GM19239 (cell line): ENCODE data around the gene LRP2.

Experiments
- DNase-seq: peaks from one replicate; pipeline ENCODE4 v3.0.0; 2011; ENCODE audit warnings: low spot score; ENCODE audit not compliant: insufficient read length
- FAIRE-seq: peaks from 2 replicates; lab custom pipeline; 2011; peaks lifted over from hg19 to GRCh38; lab: Jason Lieb, UNC

LRP2 gene

GRCh38 chr2:169260246-169260645 is 102.1 kb downstream of the LRP2 start:
- DNase-seq (no peak), FAIRE-seq (no peak)

- FAIRE-seq = no peak
- no peak for DNase-seq
Measured at GRCh38 chr2:169259402-169259801, 102.9 kb downstream of the LRP2 start.

GRCh38 chr2:169258045-169258601 is 104.2 kb downstream of the LRP2 start:
- DNase-seq = no peak
- no peak for FAIRE-seq

DNA sequence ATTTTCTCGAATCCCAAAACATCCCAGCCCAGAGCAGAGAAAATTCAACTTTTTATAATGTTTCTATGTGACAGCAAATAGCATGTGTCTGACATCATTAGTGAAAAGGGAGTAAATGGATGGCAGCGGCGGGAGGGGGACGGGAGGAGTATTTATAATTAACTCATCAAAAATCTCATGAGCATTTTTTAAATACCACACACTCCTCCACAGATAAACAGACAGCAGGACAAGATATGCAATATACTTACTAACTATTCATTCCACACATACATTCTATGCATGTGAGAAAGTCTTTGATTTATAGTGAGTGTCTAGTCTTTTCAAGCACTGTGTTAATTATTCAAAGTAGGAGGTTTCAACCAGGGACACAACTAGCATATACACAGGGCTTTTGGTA is 107.6 kb downstream of the LRP2 start:
- DNase-seq (no peak), FAIRE-seq (no peak)

- FAIRE-seq = no peak
- DNase-seq = no peak
Measured at GRCh38 chr2:169247211-169247610, 115.1 kb downstream of the LRP2 start.

- FAIRE-seq (no peak), DNase-seq (no peak)
Measured at GRCh38 chr2:169240405-169240804, 121.9 kb downstream of the LRP2 start.

DNA sequence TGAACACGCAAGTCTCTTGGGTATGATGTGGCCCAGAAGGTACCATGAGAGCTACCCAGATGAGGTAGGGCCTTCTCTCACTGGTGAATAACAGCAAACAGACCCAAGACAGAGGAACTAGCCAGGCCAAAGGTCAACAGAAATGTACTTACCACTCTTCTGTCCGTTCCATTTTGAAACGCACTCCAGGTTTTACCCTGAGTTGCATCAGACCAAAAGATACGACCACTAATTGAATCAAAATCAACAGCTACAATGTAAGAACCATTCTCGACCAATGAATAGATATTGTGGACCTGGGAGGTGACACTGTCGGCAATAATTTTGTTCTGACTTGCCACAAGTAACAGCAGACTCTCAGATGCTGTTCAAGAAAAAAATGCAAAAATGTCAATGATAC is 124.4 kb downstream of the LRP2 start:
- no peak for FAIRE-seq
- DNase-seq = no peak

DNA sequence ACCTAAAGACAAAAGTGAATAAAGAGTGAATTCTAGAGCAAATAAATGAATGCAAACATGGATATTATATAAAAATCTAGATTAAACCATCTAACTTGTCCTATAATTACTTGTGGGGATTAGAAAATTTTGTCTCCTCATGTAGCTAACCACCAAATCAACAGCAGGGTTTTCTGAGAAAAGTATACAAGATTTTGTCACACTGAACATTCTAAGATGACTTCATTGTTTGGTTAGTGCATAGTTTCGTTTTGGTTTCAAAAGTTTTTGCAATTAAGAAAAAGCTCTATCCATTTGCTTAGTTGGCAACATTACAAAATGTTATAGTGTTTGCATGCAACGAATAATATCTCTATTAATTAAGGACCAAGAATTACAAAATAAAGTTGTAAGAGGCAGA is 125.0 kb downstream of the LRP2 start:
- FAIRE-seq (no peak), DNase-seq (no peak)

GRCh38 chr2:169232551-169233154 is 129.7 kb downstream of the LRP2 start:
- no peak for FAIRE-seq
- DNase-seq = no peak

DNA sequence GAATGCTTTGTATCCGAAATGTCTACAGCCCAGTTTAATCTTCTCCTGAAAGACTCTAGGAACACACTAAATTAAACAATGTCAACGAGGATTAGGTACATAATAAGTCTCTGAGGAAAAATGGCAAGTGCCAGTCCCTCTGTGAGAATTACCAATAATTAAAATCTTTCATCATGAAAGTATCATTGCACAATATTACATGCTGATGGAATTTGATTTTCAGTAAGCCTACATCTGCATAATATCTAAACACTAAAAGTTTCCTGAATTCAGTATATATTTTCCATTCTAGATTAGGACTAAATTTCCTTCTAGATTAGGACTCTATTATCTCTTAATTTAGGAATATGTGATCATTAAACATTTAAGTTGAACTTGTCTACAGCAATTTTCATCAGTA is 132.1 kb downstream of the LRP2 start:
- DNase-seq (no peak), FAIRE-seq (no peak)

DNA sequence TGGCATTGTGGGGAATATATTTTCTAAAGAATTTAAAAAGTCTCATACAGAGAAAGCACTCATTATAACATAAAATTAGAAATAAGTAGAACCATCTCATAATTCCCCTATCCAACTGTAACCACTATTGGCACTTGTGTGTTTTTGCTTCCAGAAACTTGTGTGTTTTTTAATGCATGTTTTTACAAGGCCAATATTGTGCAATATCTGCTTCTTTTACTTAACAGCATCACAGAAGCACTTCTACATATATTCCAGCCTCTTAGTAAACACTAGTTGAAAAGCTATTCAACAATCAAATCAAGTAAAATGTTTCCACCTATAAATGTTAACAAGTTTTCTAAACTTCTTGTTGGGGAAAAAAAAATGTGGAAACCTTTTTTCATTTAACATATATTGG is 132.7 kb downstream of the LRP2 start:
- FAIRE-seq (no peak), DNase-seq (no peak)

DNA sequence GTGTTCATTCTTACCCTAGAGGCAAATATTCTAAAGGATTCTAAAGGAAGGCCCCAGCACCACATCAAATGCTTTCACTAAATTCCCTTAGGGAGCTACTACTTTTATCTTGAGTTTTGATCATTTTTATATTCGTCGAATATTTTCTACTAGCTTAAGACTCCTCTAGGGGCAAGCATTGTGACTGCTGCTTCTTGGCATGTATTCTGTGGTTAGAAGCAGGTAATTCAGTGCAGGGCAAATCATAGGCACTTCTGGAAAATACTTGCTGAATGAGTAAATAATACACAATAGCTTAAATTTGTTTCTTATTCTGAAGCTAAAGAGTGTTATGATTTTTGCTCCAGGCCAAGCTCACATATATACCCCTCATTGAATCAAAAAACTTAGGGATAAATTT is 136.4 kb downstream of the LRP2 start:
- DNase-seq (no peak), FAIRE-seq (no peak)

DNA sequence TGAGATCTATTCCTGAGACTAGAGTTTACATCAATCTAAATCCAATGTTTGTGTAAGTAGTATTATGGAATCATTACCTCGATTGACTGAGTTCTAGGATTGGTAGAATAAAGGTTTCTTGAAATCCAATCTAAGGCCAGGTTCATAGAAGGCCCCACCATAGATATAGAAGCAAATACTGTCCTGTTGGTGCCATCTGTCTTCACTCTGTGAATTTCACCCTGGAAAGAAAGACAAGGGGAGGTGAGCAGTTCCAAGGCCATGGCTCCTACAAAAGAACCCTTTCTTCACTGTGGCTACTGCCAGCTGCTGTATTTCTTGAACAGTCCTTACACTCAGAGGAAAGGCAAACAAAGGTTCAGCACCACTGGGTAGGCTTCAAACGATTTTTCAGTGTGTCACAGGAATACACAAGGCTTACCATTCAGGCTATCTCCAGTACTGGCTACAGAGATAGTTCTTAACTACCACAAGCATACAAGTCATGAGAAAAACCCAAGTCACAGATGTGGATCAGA is 137.0 kb downstream of the LRP2 start:
- no peak for DNase-seq
- no peak for FAIRE-seq

DNA sequence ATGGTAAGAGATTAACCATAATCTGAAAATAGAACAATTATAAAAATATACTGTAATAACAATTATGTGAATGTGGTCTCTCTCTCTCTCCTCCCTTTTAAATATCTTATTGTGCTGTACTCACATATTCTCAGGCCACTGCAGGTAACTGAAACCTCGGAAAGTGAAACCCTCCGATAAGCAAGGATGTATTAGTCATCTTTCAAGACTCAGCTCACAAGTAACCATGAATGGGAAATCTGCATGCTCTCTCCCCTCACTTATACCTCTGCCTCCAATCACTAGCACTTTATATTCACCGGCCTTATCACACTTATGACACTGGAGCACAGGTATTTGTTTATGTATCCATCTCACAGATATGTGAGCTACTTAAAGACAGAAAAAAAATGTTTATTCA is 139.7 kb downstream of the LRP2 start:
- FAIRE-seq = no peak
- DNase-seq = no peak

GRCh38 chr2:169221745-169222369 is 140.5 kb downstream of the LRP2 start:
- DNase-seq (no peak), FAIRE-seq (no peak)

DNA sequence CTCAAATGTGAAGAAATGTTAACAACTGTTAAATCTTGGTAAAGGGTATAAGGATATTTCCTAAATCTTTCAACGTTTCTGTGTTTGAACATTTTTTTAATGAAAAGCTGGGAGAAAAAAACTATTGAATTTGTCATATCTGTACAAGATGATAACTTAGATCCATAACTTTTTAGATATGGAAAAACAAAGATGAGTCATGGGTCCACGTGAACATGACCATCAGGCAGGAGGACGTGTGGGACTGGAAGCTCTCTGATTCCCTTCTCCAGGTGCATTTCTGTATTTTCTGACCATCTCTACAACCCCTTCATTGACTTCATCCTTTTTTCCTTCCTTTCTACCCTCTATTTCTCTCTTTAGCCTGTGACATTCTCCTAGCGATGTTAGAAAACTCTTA is 151.4 kb downstream of the LRP2 start:
- FAIRE-seq (no peak), DNase-seq (no peak)

- DNase-seq (no peak), FAIRE-seq (no peak)
Measured at GRCh38 chr2:169208026-169208425, 154.3 kb downstream of the LRP2 start.

- FAIRE-seq (no peak), DNase-seq (no peak)
Measured at GRCh38 chr2:169205176-169205575, 157.2 kb downstream of the LRP2 start.

DNA sequence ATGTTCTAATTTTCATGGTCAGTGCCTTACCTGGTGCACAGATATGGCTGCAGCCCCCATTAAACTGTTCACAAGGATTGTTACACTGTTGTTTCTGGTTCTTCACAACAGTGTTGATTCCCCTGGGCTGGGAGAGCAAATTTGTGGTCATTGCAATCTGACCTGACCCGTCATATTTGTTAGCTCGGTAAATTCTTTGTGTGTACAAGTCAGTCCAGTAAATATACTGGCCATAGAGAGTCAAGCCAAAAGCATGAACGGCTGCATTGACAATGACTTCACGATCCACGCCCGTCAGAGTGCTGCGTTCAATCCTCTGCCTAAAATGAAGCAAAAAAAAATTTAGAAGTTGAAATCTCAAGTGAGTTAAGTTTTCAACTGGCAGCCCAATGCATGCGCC is 158.4 kb downstream of the LRP2 start:
- FAIRE-seq (no peak), DNase-seq (no peak)

DNA sequence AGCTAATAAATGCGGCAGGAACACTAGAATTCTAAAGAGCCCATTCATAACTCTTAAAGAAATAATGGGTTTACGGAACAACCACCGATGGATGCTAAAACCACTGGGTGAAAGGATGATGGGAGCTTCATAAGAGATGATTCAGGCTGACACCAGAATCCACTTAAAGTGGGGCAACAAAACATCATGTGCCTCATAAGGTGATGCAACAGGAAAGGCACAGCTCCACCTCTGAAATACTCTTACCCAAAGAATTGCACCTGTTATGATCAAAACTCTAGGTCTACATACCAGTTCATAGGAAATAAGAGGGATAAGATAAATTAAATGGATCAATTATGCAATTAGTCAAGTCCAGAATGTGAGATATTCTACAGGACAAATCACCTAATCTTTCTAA is 161.6 kb downstream of the LRP2 start:
- no peak for FAIRE-seq

DNA sequence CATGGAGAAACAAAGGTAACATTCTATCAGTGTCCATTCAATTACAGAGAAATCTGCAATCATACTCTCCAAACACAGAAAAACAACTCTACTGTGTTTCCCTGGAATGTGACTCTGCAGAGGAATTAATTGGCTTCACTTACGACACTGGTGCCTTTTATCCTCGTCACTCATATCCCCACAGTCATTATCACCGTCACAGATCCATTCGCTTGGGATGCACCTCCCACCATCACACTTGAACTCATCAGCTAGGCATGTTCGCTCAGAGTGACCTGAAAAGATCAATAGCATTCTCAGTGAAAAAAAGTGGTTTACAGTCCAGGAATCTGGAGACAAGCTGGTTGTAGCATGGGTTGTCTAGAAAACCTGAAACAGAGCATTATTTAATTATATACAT is 168.7 kb downstream of the LRP2 start:
- no peak for FAIRE-seq

More for the DNA sequence above, 161.6 kb downstream of the LRP2 start:
- no peak for DNase-seq

More for the DNA sequence above, 168.7 kb downstream of the LRP2 start:
- DNase-seq = no peak
